NCI-H1092 treated with DMSO at 0.1 percent for 48 hours (cell line): ENCODE data around the gene ZEB2.
A peak's percentile ranks its signal among the peaks of the same experiment; 100 is the strongest.

Experiments
- DNase-seq: peaks from one replicate; lab custom pipeline; 2025; lab: John Stamatoyannopoulos, UW

Gene ZEB2

DNA sequence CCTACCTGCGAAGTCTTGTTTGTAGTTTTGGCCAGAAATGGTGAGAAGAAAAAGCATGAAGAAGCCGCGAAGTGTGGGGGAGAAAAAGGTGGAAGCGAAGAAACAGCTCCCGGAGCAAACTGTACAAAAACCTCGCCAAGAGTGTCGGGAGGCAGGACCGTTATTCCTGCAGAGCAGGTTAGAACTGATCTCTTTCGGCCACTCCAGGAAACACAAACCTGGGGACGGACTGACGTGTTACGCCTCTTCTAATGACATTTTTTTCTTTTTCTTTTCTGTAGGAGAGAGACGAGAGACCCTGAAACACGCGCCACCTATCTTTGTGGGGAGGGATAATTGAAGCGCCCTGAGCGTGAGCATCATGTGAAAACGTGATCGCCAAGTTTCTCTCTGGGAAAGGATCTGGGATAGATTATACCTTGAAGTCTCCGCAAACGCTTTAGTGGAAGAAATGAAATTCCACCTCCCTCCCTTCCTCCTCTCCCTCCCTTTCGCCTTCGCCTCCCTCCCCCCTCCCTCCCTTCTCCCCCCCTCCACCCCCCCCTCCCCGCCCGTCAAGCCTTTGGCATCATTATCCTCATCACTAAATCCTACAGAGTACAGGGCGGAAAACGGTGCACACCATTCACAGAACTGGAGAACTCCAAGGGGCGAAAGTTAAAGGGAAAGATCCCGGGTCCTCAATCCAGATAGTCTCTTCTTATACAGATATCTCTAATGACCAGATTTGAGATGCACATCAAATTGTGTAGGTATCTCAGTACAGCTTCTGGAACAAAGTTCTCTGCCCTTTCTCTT is at the start of gene ZEB2:
Gene ZEB2, minus strand, starts transcription at position 186 of the 798 bp plus-strand sequence. CDS start 2,769 bp downstream, outside the sequence.
- DNase-seq, result peak; percentile 8

DNA sequence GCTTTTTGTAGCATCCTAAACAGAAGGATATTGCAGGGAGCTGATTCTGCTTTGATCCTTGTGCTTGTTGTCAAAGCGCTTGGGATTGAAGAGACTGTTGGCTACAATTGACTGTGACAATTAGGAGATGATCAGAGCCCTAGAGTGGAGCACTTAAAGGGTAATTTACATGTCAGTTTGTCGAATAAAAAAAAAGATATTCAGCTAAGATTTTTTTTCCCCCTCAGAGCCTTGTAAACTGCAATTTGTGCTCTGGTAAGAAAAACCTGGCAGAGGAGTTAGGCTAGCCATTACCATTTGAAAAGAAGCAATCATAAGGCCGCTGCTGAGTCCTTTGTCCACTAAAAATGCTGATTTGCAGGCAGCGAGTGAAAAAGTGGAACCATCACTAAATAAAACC is 47.8 kb upstream of the ZEB2 start:
- peak; percentile 29 for DNase-seq

DNA sequence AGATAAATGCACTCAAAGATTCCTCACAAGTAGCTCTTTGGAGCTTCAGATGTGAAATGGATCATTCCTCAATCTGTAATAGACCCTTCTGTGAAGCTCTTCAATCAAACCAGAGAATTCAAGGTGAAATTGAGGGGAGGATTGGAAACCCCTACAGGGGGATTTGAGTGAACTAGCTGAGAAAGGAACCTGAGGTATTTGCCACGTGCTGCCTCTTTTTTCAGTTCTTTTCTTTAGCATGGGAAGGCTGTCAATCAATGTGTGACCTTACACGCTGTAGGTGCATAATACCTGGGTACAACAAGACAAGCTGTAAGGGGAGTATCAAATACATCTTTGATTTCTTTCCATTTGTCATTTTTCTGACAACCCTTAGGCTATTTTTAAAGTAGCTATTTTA is 46.5 kb upstream of the ZEB2 start:
- no peak for DNase-seq

DNA sequence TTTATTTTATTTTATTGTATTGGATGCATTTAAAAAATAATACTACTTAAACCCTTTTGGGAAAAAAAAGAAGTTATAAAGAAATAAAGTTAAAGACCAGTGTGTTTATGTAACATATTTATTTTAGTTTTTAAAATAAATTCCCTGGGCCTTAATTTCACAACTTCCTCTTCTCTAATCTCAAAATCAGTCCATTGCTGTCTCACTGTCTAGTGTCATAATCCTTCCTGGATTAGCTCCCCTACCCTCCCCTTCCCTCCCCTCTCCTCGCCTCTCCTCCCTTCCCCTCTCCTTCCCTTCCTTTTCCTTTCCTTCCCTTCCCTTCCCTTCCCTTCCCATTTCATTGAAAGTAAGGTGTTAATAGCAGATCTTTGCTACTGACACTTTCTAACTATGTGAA is 40.3 kb upstream of the ZEB2 start:
- no peak for DNase-seq

DNA sequence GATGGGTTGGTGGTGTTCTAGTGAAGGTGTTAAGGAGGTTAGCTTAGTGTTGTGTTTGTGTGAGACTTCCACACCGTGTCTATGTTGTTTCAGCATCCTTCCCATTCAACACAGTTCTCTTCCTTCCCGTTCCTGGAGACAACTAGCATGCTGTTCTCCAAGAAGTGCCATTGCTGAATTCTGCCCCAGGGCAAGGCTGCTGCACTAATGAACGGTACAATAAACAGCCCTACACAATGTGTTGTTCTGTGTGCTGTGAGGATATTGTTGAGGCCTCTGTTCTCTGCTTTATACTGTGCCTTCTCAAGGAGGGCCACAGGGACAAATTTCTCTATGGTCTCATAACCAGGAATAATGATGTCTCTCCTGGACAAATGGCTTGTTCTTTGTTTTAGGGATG is 39.8 kb upstream of the ZEB2 start:
- DNase-seq, result no peak

DNA sequence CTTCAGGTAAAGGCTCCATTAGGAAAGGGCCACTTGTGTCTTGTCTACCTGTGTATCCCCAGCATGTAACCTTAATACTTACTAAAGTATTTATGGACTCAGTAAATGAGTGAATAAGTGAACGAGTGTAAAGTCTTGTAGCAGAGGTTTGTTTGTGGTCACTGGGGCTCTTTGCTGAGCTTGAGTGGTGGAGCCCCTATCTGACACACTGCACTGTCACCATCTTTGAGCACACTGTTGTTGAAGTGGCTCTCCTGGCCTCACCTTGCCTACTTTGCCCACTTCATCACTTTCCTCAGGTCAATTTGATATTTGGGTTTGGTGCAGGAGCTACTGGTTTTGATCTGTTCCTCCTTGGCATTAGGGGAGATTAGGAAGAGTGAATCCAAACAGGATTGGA is 39.3 kb upstream of the ZEB2 start:
- DNase-seq, result no peak

DNA sequence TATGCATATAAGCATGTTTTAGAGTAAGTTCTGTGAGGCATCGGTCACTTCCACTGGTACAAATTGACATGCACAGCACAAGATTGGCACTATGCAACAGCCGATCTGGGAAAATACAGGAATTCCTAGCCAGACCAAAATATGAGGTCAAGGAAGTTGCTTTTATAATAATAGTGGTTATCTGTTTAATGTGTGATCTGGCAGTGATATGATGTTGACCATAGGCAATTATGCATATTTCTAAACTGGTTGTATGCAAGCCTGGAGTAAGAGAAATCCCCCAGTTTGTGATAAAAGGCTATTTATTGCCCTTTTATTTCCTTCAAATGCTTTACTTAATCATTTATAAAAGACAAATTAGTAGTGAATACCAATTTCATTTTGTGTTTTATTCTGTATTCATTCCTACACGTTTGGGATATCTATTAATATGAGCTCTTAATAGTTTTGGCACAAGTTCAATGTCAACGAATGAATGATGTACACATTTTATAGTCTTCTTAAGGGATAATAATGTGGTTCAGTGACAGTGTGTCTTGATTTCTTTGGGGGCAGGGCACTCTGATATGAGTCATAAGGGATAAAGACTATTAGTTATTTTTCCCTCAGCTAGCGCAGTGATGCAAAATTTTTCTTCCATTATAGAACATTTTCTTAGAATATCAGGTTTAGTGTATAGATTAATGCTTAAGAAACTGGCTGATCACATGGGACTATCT is 34.7 kb upstream of the ZEB2 start:
- no peak for DNase-seq

DNA sequence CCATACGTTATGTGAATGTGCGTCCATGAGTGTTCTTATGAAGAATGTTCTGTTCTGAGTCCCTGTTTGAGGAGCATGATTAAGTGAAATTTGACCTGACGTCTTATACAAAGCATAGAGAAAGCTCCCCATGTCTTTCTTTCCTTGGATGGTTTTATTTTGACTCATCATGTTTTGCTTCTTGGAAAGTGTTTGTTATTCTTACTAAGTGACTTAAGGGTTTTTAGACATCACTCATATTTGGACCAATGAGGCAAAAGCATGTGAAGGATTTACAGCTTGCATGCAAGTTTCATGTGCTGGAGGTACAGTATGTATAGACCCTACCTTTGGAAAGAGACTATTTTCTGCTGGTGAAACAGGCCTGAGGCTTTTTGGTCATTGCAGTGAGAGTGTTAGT is 33.5 kb upstream of the ZEB2 start:
- DNase-seq, result no peak

DNA sequence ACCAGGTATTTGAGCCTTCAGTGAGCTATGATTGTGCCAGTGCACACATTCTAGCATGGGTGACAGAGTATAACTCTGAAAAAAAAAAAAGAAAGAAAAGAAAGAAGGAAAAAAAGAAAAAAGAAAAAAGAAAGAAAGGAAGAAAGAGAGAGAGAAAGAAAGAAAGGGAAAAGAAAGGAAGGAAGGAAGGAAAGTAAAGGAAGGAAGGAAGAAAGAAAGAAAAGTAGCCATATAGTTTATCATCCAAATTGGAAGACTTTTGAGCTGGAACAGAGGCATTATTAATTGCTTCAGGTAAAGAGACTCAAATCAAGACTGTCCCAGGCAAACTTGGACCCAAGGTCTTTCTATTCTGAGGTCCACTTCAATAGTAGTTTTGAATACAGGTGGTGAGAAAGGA is 32.9 kb upstream of the ZEB2 start:
- no peak for DNase-seq

DNA sequence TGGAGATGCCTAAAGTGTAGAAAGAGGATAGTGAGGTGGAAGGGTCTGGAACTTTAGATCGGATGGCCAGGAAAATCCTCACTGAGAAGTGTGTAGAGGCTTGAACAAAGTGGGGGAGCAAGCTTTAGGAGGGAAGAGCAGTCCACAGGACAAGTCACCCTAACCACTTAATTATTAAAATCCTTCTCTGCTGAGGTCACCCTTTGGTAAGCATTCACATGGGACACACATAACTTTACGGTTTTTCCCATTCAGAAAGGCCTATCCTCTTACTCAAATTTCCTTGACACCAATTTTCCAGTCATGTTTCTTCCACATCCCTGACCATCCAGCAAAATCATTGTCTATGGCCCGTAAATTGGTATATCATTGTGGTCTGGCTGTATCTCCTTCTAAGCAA is 31.0 kb upstream of the ZEB2 start:
- DNase-seq, result no peak

DNA sequence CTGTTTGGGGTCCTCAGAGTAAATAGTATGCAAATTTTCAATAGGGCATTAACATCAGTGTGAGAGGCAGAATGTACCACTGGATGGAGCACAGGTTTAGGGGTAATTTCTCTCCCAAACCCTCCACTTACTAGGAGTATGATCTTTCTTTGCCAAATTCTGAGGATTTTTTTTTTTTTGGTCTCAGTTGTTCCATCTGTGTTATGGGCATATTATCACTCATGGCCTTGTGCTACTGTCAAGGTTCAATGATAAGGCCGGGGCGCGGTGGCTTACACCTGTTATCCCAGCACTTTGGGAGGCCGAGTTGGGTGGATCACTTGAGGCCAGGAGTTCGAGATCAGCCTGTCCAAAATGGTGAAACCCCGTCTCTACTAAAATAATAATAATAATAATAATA is 30.2 kb upstream of the ZEB2 start:
- no peak for DNase-seq

DNA sequence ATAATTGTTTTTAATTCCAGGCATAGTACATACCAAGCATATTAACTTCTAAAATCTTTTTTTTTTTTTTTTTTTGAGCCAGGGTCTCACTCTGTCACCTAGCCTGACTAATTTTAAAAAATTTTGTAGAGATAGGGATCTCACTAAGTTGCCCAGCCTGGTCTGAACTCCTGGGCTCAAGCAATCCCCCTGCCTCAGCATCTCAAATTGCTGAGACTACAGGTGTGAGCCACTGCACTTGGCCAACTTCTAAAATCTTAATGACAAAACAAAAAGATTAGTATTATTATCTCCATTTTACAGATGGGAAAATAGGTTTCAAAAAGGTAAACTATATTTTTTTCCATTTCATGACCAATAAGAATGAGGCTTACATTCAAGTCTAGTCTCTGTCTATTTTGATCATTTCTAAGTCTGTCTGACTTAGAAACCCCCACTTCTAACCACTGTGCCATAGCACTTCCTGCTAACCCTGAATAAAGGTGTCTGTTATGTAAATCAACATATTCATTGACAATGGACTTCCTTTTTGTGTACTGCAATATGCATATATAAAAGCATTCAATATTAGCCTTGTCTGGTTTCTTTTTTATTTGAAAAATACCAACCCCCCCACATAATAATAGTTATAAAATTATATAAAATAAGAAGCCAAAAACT is 28.7 kb upstream of the ZEB2 start:
- no peak for DNase-seq

DNA sequence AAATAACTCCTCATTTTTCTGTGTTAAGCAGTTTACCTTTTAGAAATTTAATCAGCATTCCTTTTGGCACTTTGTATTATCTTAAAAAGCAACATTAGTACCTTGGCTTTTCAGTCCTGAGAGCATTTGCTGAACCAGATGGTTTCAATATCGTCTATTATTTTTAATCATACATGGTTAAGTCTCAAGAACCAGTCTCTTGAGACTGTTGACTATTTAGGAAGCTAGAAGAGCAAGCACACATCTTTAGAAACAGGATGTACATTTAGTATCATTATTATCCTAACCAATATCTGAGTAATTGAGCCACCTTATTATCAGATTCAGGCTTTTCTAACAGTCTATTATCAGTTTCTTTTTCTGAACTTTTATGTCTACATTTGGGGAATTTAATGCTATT is 28.2 kb upstream of the ZEB2 start:
- DNase-seq, result no peak

DNA sequence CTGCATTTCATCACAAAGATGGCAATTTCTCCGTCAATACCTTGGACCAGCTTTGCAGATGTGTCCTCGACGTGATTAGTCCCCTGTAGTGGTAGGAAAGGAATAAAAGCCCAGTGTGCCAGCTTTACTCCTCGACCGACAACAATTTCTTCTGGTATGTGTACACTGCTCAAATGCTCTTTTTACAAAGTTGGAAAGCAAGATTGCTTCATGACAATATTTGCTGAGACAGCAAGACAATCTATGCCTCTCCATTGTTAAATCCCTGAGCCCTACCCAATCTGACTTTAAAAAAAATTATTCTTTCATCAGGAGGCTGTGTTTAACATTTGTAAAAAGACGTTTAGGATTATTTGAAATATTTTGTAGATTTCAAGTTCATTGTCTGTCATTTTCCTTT is 27.6 kb upstream of the ZEB2 start:
- no peak for DNase-seq

DNA sequence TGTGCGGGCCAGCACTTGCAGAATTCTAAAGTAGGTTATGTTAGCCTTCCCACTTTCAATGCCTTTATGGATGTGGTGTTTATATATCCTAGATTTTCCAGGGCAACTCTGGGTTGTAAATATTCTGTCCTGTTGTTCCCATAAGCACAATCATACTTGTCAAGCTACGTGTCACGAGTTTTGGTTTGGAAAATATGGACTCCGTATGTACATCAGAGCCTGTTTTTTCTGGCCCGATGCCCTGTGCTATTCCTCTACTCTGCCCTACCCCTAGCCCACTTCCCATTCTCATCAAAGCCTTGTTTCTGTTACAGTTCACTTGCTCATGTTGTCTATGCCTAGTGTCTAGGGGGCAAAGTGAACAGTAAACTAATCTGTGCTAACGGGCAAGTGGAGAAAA is 27.0 kb upstream of the ZEB2 start:
- no peak for DNase-seq

DNA sequence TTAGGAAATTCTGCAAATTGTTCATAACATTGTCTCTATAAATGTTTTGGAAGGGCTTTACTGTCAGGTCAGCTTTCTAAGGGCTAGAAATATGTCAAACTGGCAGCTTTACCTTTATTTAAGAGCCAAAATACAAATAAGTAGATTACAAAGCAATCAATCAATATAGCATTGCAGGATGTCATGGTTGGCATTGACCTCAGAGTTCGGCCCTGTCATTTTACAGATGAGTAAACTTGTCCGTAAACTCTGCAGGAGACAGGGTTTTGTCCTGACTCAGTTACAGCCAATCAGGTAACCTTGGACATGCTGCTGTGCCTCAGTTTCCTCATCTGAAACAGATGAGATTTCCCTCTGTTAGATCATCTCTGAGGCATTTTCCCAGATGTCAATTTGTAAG is 25.9 kb upstream of the ZEB2 start:
- DNase-seq, result no peak

DNA sequence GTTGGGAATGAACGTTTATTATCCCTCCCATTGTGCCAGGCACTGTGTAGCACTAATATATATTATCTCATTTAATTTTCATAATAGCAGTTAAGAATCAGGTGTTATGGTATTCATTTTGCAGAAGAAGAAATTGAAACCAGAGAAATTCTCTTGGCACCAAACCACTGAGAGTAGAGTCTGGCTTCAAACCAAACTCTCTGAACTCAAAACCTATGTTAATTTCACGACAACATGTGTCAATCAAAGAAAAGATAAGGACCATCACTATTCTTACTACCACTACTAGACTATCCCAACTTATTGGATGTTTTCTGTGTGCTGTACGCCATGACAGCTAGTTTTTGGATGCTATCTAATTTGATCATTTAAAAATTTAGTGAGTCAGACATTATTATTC is 24.1 kb upstream of the ZEB2 start:
- DNase-seq, result no peak

DNA sequence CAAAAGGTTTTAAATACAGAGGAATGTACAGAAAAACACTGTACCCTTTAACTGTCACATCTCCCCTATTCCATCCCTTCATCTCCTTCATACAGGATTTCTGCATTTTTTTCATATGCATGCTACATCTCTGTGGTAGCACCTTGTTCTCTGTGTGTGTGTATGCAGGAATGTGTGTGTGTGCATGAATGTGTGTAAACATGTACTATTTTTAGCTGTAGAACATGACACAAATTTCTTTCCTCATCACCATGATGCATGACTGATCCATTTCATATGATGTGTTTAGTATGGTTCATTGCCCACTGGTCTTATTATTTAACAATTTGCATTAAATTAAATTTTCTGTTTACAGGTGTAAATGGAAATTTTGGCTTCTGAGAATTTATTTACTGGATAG is 21.5 kb upstream of the ZEB2 start:
- no peak for DNase-seq

DNA sequence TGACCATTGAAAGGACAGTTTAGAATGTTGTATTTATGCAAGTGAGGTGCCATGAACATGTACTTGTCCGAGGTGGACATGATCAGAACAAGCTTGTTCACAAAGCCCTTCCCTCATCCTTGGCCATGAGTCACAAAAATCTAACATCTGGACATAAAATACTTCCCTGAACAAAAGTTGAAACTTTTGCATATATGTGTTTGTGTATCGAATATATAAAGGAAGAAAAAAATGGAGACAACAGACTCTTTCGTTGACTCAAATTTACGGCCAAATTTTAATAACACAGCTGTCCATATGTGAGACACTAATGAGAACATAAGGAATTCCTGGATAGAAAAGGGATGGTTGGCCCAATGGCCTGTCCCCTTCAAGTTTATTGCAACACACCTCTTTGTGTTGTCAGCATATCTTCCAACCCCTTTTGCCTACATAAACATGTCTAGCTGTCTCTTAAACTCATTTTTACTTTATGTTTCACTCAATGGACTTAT is 19.4 kb upstream of the ZEB2 start:
- no peak for DNase-seq

DNA sequence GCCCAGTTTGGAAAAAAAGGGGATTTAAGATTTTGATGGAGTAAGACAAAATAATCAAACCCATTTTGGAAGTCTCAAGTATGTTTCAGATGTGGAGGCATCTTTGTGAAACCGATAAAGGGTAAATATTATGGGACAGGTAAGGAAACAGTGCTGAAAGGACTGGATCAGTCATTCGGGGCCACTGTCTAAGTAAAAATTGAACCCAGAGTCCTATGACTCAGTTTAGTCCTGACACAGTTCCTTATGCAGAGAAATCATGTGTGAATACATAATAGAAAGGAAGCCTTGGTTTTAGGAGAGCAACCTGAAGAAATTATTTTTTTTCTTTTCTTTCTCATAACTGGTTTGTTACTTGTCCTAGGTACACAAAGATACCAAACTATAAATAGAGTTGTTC is 15.4 kb upstream of the ZEB2 start:
- DNase-seq, result no peak

DNA sequence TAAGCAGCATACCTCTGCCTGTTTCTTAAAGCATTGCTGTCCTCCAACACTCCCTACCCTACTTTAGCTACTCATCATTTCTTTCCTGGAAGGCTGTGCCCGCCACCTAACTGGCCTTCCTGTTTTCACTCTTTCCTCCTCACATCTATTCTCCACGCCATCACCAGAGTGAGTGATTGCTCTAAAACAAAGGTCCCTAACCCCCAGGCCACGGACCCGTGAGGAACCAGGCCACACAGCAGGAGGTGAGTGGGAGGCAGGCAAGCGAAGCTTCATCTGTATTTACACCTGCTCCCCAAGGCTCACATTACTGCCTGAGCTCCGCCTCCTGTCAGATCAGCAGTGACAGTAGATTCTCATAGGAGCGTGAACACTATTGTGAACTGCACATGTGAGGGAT is 13.3 kb upstream of the ZEB2 start:
- no peak for DNase-seq

DNA sequence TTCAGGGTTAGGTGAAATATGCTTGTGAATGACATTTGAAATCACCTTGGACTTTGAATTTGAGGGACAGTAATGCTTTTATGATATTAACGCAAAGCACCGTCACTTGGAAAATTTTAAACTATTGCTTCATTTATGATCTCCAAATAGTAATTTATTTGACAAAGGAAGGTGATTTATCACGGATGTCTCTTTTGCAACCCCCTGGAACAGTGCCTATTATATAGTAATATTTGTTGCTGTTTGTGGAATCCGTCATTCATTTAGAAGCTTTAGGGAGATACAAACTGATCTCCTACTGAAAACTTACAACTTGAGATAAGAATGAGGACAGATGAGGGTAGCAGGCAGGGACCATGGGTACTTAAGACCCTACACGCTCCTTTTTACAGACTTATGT is 10.7 kb upstream of the ZEB2 start:
- no peak for DNase-seq

DNA sequence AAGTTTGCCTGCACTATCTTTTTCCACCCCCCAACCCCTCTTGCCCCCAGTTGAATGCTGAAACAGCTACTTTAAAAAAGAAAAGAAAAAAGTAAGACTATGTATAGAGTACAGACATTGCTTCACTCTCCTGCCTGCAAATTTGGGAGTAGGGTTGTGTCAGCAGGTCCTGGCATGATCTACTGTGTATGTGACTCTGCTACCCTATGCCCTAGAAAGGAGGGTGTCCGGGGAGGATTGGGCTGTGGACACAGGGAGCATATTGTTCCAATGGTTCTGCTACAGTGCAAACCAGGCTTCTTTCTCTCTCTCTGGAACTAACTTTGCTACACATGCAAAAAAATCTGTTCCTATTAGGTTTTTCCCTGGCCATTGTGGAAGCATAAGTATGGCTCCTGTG is 9.9 kb upstream of the ZEB2 start:
- no peak for DNase-seq
